Ureter (tissue), 1 donor: Measurements from ENCODE around the gene BMP7. TPM values are rescaled to one million over a fixed set of nuclear protein-coding genes. Genes with fewer than 3 reads are reported as not detected.

Experiments used
- DNase-seq: peaks from one replicate; pipeline ENCODE4 v3.0.0-alpha.2; 2020; ENCODE audit warnings: low spot score
- total RNA-seq: library from RNA; stranded (reverse); gene quantifications from one replicate; pipeline ENCODE4 v1.2.4, GENCODE V29; 2023
- donor health status: DM: yes; HTN: yes; CAD: no.

BMP7 gene
- total RNA-seq, 1 donor from 2014 or later, result 32.0 TPM

DNA sequence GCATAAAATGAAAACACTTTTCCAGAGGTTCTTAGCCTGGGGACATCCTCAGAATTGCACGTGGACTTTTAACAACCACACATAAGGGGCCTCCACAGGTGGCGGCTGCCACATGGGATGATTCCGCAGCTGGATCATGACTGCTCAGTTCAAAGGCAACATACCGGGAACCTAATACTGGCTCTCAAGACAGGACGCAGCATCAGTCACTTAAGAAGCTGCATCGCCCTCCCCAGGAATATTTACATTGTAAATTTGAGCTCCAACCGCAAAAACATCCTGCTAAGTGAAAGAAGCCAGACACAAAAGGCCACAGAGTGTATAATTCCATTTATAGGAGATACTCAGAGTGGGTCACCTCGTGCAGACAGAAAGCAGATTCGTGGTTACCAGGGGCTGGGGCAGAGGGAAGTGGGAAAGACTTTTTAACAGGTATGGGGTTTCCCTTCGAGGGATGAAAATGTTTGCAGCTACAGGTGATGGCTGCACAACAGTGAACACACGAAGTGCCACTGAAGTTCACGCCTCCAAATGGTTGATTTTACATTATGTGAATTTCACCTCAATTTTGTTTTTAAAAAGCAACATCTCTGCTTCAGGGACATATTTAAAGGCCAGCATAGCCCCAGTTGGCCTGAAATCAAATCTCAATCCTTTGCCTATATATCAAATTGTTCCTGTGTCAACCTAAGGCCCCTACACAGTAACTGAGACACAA lies 141.5 kb downstream of the BMP7 start:
- no peak for DNase-seq

DNA sequence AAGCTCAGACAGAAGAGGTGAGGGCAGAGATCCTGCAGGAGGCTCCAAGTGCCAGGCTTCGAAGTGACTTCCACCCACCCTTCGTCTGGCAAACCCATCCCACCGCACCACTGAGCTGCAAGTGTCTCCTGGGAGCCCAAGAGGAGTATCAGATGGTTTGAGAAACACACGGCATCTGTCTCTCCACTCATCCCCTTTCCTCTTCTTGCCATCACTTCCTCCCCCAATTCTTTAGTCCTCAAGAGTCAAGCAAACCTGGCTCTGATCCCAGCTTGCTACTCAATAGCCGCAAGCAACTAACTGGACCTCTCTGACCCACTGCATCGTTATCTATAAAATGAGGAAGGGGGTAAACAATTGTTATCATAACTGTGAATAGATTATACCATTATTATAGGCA lies 142.1 kb downstream of the BMP7 start:
- no peak for DNase-seq

- DNase-seq, result no peak
These were observed 142.9 kb downstream of the BMP7 start for GRCh38 chr20:57123504-57123903.

GRCh38 chr20:57122536-57123489 lies 143.6 kb downstream of the BMP7 start:
- no peak for DNase-seq

DNA sequence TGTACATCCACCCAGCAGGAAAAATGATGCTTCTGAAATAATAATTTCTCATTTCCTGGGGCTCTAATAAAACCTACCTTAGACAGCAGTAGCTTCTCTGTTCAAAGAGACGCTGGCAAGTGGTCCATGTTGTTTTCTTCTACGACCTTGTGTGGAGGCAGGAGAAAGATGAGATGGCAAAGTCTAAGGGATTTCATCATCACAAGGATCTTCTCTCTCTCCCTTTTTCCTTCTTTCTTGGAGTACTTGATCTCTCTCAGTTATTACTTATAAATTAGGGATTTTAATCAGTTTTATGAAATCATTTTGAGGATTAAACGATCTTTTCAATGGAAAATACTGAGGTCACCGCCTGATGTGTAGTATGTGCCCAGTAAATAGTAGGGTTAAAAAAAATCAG lies 147.5 kb downstream of the BMP7 start:
- no peak for DNase-seq

Other genes starting within 250 kb of the BMP7 start
- not detected for gene SPO11, start 63.2 kb upstream of the BMP7 start, total RNA-seq
- gene RAE1, start 84.6 kb upstream of the BMP7 start, total RNA-seq, result 26.3 TPM
- gene RBM38, start 124.8 kb upstream of the BMP7 start, total RNA-seq, result 18.2 TPM